Measurements from ENCODE around the gene C4BPA.

C4BPA gene

GRCh38 chr1:207152792-207153468, 48.9 kb downstream of the C4BPA start:
- H3K27ac ChIP-seq (ENCODE audit: low read length): no peak overlapping the region
- no peak overlapping the region for H3K9ac ChIP-seq (ENCODE audit: low read length)
- no peaks in the 10 kb centered on the region for H4K20me1 ChIP-seq (ENCODE audit: insufficient read depth, low read length)
- H2AFZ ChIP-seq (ENCODE audit: low read length): no peak overlapping the region
- no peak overlapping the region for H3K4me3 ChIP-seq (ENCODE audit: low read length)
- no peaks in the 10 kb centered on the region for H3K9me3 ChIP-seq (replicated peaks; ENCODE audit: insufficient read depth, low read length)
- no peaks in the 10 kb centered on the region for H3K27me3 ChIP-seq (replicated peaks; ENCODE audit: insufficient read depth, low read length)
- H3K9me2 ChIP-seq (replicated peaks; ENCODE audit: insufficient read depth, low read length): no peaks in the 10 kb centered on the region
- H3K4me2 ChIP-seq (ENCODE audit: low read depth, low read length): no peak overlapping the region
- TF ChIP-seq CTCF (IDR thresholded peaks at IDR 0.05; ENCODE audit: low read length) (no peak), EZH2phosphoT487 (IDR thresholded peaks at IDR 0.05; ENCODE audit: low read length) (no peak), EZH2 (optimal IDR thresholded peaks at IDR 0.05; ENCODE audit: low read depth, low read length) (no peak)
- DNase-seq: no peak
- no peaks in the 10 kb centered on the region for H3K79me2 ChIP-seq (ENCODE audit: low read length)
- H3F3A ChIP-seq (ENCODE audit: insufficient read depth, low read length): no peaks in the 10 kb centered on the region
- H3K36me3 ChIP-seq (replicated peaks; ENCODE audit: insufficient read depth, low read length): no peaks in the 10 kb centered on the region
- H3K4me1 ChIP-seq (ENCODE audit: low read length): no peaks in the 10 kb centered on the region

- Histone ChIP-seq H2AFZ (ENCODE audit: low read length) (no peak overlapping the region), H4K20me1 (ENCODE audit: insufficient read depth, low read length) (no peaks in the 10 kb centered on the region), H3K4me3 (ENCODE audit: low read length) (no peak overlapping the region), H3K9ac (ENCODE audit: low read length) (no peak overlapping the region), H3K9me3 (replicated peaks; ENCODE audit: insufficient read depth, low read length) (no peaks in the 10 kb centered on the region), H3K4me2 (ENCODE audit: low read depth, low read length) (no peak overlapping the region), H3K36me3 (replicated peaks; ENCODE audit: insufficient read depth, low read length) (no peaks in the 10 kb centered on the region), H3K79me2 (ENCODE audit: low read length) (no peaks in the 10 kb centered on the region), H3K27me3 (replicated peaks; ENCODE audit: insufficient read depth, low read length) (no peaks in the 10 kb centered on the region), H3F3A (ENCODE audit: insufficient read depth, low read length) (no peaks in the 10 kb centered on the region), H3K4me1 (ENCODE audit: low read length) (no peaks in the 10 kb centered on the region), H3K9me2 (replicated peaks; ENCODE audit: insufficient read depth, low read length) (no peaks in the 10 kb centered on the region), H3K27ac (ENCODE audit: low read length) (no peak overlapping the region)
- DNase-seq: no peak
- TF ChIP-seq CTCF (IDR thresholded peaks at IDR 0.05; ENCODE audit: low read length): no peak
- TF ChIP-seq EZH2 (optimal IDR thresholded peaks at IDR 0.05; ENCODE audit: low read depth, low read length): no peak
- no peak for TF ChIP-seq EZH2phosphoT487 (IDR thresholded peaks at IDR 0.05; ENCODE audit: low read length)
These were observed 51.0 kb downstream of the C4BPA start for GRCh38 chr1:207155028-207155427.

- no peaks in the 10 kb centered on the region for H3K27me3 ChIP-seq (replicated peaks; ENCODE audit: insufficient read depth, low read length)
- no peaks in the 10 kb centered on the region for H3F3A ChIP-seq (ENCODE audit: insufficient read depth, low read length)
- H3K9me3 ChIP-seq (replicated peaks; ENCODE audit: insufficient read depth, low read length): no peaks in the 10 kb centered on the region
- no peak overlapping the region for H2AFZ ChIP-seq (ENCODE audit: low read length)
- H3K79me2 ChIP-seq (ENCODE audit: low read length): no peaks in the 10 kb centered on the region
- H3K9me2 ChIP-seq (replicated peaks; ENCODE audit: insufficient read depth, low read length): no peaks in the 10 kb centered on the region
- DNase-seq: no peak
- TF ChIP-seq EZH2 (optimal IDR thresholded peaks at IDR 0.05; ENCODE audit: low read depth, low read length) (no peak), EZH2phosphoT487 (IDR thresholded peaks at IDR 0.05; ENCODE audit: low read length) (no peak), CTCF (IDR thresholded peaks at IDR 0.05; ENCODE audit: low read length) (no peak)
- H3K27ac ChIP-seq (ENCODE audit: low read length): no peak overlapping the region
- H3K36me3 ChIP-seq (replicated peaks; ENCODE audit: insufficient read depth, low read length): no peaks in the 10 kb centered on the region
- H3K4me2 ChIP-seq (ENCODE audit: low read depth, low read length): no peak overlapping the region
- no peaks in the 10 kb centered on the region for H3K4me1 ChIP-seq (ENCODE audit: low read length)
- H3K9ac ChIP-seq (ENCODE audit: low read length): no peak overlapping the region
- H3K4me3 ChIP-seq (ENCODE audit: low read length): no peak overlapping the region
- no peaks in the 10 kb centered on the region for H4K20me1 ChIP-seq (ENCODE audit: insufficient read depth, low read length)
These were observed 52.1 kb downstream of the C4BPA start for GRCh38 chr1:207156095-207156494.
